Keratinocyte (primary cell): ENCODE measurements around the gene CORO1C. TPM values are rescaled to one million over a fixed set of nuclear protein-coding genes. Genes with fewer than 3 reads are reported as not detected.

Experiments used
- DNase-seq: peaks from one replicate; pipeline ENCODE4 v3.0.0-alpha.2; 2011; ENCODE audit warnings: low read depth, missing footprints, low spot score
- FAIRE-seq: peaks from 2 replicates; lab custom pipeline; 2011; peaks lifted over from hg19 to GRCh38; lab: Jason Lieb, UNC
- H2AFZ ChIP-seq: 2 replicates; pipeline ENCODE4 v1.6.0; 2012; ENCODE audit warnings: low read length, control low read depth, inconsistent platforms; ENCODE audit not compliant: control insufficient read depth
- H3K27ac ChIP-seq: 2 replicates; pipeline ENCODE4 v1.5.1; 2011; ENCODE audit warnings: low read length; ENCODE audit not compliant: control insufficient read depth, insufficient read depth
- H3K27me3 ChIP-seq: 3 replicates; pipeline ENCODE4 v1.6.0; 2011; ENCODE audit warnings: low read length; ENCODE audit not compliant: control insufficient read depth, insufficient read depth; ENCODE audit errors: extremely low read depth
- H3K36me3 ChIP-seq, 2 experiments: 2 replicates in 1 of 2; 3 replicates in 1 of 2; pipeline ENCODE4 v1.5.1; 2011; ENCODE audit warnings: low read length in 2 of 2, mild to moderate bottlenecking in 1 of 2; ENCODE audit not compliant: control insufficient read depth in 2 of 2, insufficient read depth in 2 of 2; ENCODE audit errors: extremely low read depth in 1 of 2
- H3K4me1 ChIP-seq: 3 replicates; pipeline ENCODE4 v1.5.1; 2011; ENCODE audit warnings: low read length; ENCODE audit not compliant: control insufficient read depth, insufficient read depth; ENCODE audit errors: extremely low read depth
- H3K4me2 ChIP-seq: 3 replicates; pipeline ENCODE4 v1.6.0; 2011; ENCODE audit warnings: low read depth, low read length; ENCODE audit not compliant: control insufficient read depth, insufficient read depth; ENCODE audit errors: extremely low read depth
- H3K4me3 ChIP-seq, 3 experiments: fragments of 200-600 bp in 1 of 3; sonication (generic) in 1 of 3; 2 replicates in 2 of 3; 3 replicates in 1 of 3; pipeline ENCODE4 v1.5.1; 2011 to 2016; ENCODE audit warnings: low read length in 3 of 3, mild to moderate bottlenecking in 3 of 3, control low read depth in 2 of 3, inconsistent platforms in 1 of 3, low read depth in 1 of 3, mixed read lengths in 1 of 3, mixed run types in 1 of 3, moderate library complexity in 1 of 3; ENCODE audit not compliant: control insufficient read depth in 2 of 3, insufficient read depth in 2 of 3; ENCODE audit errors: extremely low read depth in 1 of 3
- H3K79me2 ChIP-seq: 2 replicates; pipeline ENCODE4 v1.6.0; 2012; ENCODE audit warnings: low read length; ENCODE audit not compliant: control insufficient read depth, insufficient read depth
- H3K9ac ChIP-seq: 3 replicates; pipeline ENCODE4 v1.6.0; 2011; ENCODE audit warnings: low read length; ENCODE audit not compliant: control insufficient read depth, insufficient read depth; ENCODE audit errors: extremely low read depth
- H3K9me1 ChIP-seq: 3 replicates; pipeline ENCODE4 v1.6.0; 2011; ENCODE audit warnings: low read length; ENCODE audit not compliant: control insufficient read depth, insufficient read depth; ENCODE audit errors: extremely low read depth
- H3K9me3 ChIP-seq: 2 replicates; pipeline ENCODE4 v1.5.1; 2012; ENCODE audit warnings: low read depth, low read length; ENCODE audit not compliant: control insufficient read depth
- H4K20me1 ChIP-seq: 3 replicates; pipeline ENCODE4 v1.6.0; 2011; ENCODE audit warnings: low read length; ENCODE audit not compliant: control insufficient read depth, insufficient read depth; ENCODE audit errors: extremely low read depth
- EZH2 ChIP-seq: IDR thresholded peaks from one replicate; pipeline ENCODE4 v1.6.1; 2012; ENCODE audit warnings: inconsistent platforms, mild to moderate bottlenecking, low read length, moderate library complexity
- dilution Hi-C: fragments of 300-500 bp; cut with MboI; formaldehyde crosslinking; loops from one replicate; pipeline ENCODE4 v1.7.0; 2020; ENCODE audit warnings: low sequenced_read_pairs; ENCODE audit not compliant: extremely low pct_ligation_motif_present
- polyA plus RNA-seq, 5 experiments: library from polyadenylated mRNA; depleted of rRNA in 3 of 5; stranded (reverse) in 3 of 5; stranded (forward) in 1 of 5; unstranded in 1 of 5; fragments of >200 nt; gene quantifications; 1 replicate in 1 of 5; 2 replicates in 3 of 5; 3 replicates in 1 of 5; pipeline versions ENCODE4 v1.2.1 to v1.2.3, GENCODE V29; 2011 to 2012; ENCODE audit warnings: missing spikeins in 2 of 5, low read depth in 1 of 5, low replicate concordance in 1 of 5
- TF ChIP-seq, protein P1 (sequence below), 3 experiments: IDR thresholded peaks in 1 of 3; conservative IDR thresholded peaks in 1 of 3; optimal IDR thresholded peaks in 1 of 3; 2 replicates in 2 of 3; 3 replicates in 1 of 3; pipeline versions ENCODE3 to v1.5.1; 2011; ENCODE audit warnings: low read length in 3 of 3, mild to moderate bottlenecking in 3 of 3, moderate library complexity in 2 of 3, control low read depth in 1 of 3, inconsistent platforms in 1 of 3; ENCODE audit not compliant: insufficient read depth in 2 of 3; ENCODE audit errors: extremely low read depth in 1 of 3

Gene CORO1C
- polyA plus RNA-seq, 1 donor (not counting 4 experiments of a cell fraction or from before 2014, with no cell fraction given): 283 TPM

DNA sequence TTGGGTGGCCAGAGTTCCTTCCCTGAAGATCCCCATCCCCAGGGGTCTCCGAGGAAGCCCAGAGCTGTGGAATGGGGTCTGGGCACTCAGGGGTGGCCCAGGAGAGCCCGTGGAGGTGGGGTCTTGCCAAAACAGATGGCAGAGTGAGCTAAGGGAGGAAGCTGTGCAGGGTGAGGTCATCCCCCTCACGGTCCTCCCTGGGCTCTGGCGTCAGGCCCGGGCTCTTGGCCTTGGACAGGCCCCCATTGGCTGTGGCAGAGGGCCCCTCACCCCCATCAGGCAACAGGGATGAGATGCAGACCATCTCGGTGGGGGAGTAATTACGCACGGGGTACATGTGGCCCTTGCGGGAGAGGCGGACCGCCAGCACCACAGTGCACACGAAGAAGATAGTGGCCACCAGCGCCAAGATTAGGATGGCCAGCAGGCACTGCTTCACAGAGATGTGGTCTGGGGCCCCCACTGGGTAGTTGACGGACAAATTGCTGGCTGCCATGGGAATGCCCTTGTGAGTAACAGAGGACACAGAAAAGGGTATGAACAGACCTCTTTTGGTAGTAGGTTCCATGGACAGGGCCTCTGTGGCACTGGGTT, 108.3 kb downstream of the CORO1C start:
- no peak overlapping the region for H3K9ac ChIP-seq
- no peaks in the 10 kb centered on the region for H3K79me2 ChIP-seq
- no peaks in the 10 kb centered on the region for H3K36me3 ChIP-seq
- TF ChIP-seq, protein P1, sequence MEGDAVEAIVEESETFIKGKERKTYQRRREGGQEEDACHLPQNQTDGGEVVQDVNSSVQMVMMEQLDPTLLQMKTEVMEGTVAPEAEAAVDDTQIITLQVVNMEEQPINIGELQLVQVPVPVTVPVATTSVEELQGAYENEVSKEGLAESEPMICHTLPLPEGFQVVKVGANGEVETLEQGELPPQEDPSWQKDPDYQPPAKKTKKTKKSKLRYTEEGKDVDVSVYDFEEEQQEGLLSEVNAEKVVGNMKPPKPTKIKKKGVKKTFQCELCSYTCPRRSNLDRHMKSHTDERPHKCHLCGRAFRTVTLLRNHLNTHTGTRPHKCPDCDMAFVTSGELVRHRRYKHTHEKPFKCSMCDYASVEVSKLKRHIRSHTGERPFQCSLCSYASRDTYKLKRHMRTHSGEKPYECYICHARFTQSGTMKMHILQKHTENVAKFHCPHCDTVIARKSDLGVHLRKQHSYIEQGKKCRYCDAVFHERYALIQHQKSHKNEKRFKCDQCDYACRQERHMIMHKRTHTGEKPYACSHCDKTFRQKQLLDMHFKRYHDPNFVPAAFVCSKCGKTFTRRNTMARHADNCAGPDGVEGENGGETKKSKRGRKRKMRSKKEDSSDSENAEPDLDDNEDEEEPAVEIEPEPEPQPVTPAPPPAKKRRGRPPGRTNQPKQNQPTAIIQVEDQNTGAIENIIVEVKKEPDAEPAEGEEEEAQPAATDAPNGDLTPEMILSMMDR (optimal IDR thresholded peaks at IDR 0.05 in 1 of 3, IDR thresholded peaks at IDR 0.05 in 1 of 3, conservative IDR thresholded peaks at IDR 0.05 in 1 of 3; ENCODE audit: extremely low read depth in 1 of 3, insufficient read depth in 2 of 3, low read length in 3 of 3): no peak
- no peak for TF ChIP-seq EZH2
- dilution Hi-C loops: no loop called here
- FAIRE-seq (no peak), DNase-seq (no peak)
- no peaks in the 10 kb centered on the region for H3K9me3 ChIP-seq
- H3K27me3 ChIP-seq: peaks cover 6% of the 10 kb centered on the region
- H3K4me3 ChIP-seq: no peak overlapping the region
- no peak overlapping the region for H2AFZ ChIP-seq
- no peaks in the 10 kb centered on the region for H3K9me1 ChIP-seq
- peaks cover under 1% of the 10 kb centered on the region for H3K4me1 ChIP-seq
- no peaks in the 10 kb centered on the region for H4K20me1 ChIP-seq
- no peak overlapping the region for H3K4me2 ChIP-seq
- H3K27ac ChIP-seq: no peak overlapping the region

DNA sequence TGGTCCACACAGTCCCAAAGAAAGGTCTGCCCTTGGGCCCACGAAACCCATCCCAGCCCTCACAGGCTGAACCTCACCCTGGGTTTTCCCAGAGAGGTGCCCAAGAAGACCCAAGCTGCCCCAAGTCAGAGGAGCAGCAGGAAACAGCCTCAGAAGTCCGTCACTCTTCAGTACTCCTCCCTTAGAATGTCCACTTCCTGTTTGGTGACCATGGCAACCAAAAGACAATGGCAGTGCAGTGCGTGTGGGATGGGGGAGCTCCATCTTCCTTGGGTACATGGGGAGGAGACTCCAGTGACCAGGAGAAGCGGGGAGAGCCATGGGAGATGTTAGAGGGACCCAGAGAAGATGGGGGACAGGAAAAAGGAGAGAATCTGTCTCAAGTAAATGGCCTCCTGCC, 108.9 kb downstream of the CORO1C start:
- Histone ChIP-seq H2AFZ (no peak overlapping the region), H3K27me3 (peaks cover 6% of the 10 kb centered on the region), H3K9ac (no peak overlapping the region), H3K4me1 (no peaks in the 10 kb centered on the region), H3K4me3 (no peak overlapping the region), H3K4me2 (no peak overlapping the region), H4K20me1 (no peaks in the 10 kb centered on the region), H3K9me1 (no peaks in the 10 kb centered on the region), H3K36me3 (no peaks in the 10 kb centered on the region), H3K27ac (no peak overlapping the region), H3K9me3 (no peaks in the 10 kb centered on the region), H3K79me2 (no peaks in the 10 kb centered on the region)
- TF ChIP-seq, protein P1 (optimal IDR thresholded peaks at IDR 0.05 in 1 of 3, IDR thresholded peaks at IDR 0.05 in 1 of 3, conservative IDR thresholded peaks at IDR 0.05 in 1 of 3; ENCODE audit: extremely low read depth in 1 of 3, insufficient read depth in 2 of 3, low read length in 3 of 3): no peak
- no peak for TF ChIP-seq EZH2
- DNase-seq (no peak), FAIRE-seq (no peak)
- dilution Hi-C loops: no loop called here
